ENCODE data around the gene RNASEH2B.

RNASEH2B gene

DNA sequence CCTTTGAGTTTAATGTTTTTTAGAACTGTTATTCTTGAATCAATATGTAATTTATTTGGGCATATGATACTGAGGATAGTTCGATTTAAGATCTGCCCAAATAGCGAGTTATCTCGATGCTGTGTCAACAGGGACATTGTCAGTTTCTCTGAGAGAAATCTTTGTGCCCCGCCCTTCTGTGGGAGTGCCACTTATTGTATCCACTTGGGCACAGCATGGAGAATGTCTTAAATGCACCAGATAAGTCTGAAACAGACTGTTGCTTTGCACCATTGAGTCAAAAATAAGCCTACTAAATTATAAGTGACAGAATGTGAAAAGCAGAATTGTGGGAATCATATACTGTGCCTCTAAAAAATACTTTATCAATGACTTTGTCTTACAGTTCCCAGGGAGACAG lies 45.6 kb downstream of the RNASEH2B start:
- Histone ChIP-seq H3K4me3 (ENCODE audit: low read length) (no peak overlapping the region), H3K4me2 (ENCODE audit: low read depth, low read length) (no peak overlapping the region), H3K36me3 (replicated peaks; ENCODE audit: insufficient read depth, low read length) (no peaks in the 10 kb centered on the region), H3K79me2 (ENCODE audit: low read length) (no peaks in the 10 kb centered on the region), H3F3A (ENCODE audit: insufficient read depth, low read length) (no peaks in the 10 kb centered on the region), H3K4me1 (ENCODE audit: low read length) (no peaks in the 10 kb centered on the region), H3K9ac (ENCODE audit: low read length) (no peak overlapping the region), H3K27me3 (replicated peaks; ENCODE audit: insufficient read depth, low read length) (no peaks in the 10 kb centered on the region), H3K9me3 (replicated peaks; ENCODE audit: insufficient read depth, low read length) (no peaks in the 10 kb centered on the region), H4K20me1 (ENCODE audit: insufficient read depth, low read length) (no peaks in the 10 kb centered on the region), H3K27ac (ENCODE audit: low read length) (no peak overlapping the region), H3K9me2 (replicated peaks; ENCODE audit: insufficient read depth, low read length) (no peaks in the 10 kb centered on the region), H2AFZ (ENCODE audit: low read length) (no peak overlapping the region)
- TF ChIP-seq, protein P1, sequence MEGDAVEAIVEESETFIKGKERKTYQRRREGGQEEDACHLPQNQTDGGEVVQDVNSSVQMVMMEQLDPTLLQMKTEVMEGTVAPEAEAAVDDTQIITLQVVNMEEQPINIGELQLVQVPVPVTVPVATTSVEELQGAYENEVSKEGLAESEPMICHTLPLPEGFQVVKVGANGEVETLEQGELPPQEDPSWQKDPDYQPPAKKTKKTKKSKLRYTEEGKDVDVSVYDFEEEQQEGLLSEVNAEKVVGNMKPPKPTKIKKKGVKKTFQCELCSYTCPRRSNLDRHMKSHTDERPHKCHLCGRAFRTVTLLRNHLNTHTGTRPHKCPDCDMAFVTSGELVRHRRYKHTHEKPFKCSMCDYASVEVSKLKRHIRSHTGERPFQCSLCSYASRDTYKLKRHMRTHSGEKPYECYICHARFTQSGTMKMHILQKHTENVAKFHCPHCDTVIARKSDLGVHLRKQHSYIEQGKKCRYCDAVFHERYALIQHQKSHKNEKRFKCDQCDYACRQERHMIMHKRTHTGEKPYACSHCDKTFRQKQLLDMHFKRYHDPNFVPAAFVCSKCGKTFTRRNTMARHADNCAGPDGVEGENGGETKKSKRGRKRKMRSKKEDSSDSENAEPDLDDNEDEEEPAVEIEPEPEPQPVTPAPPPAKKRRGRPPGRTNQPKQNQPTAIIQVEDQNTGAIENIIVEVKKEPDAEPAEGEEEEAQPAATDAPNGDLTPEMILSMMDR (IDR thresholded peaks at IDR 0.05; ENCODE audit: low read length) = no peak
- TF ChIP-seq EZH2 (optimal IDR thresholded peaks at IDR 0.05; ENCODE audit: low read depth, low read length) = no peak
- no peak for TF ChIP-seq EZH2phosphoT487 (IDR thresholded peaks at IDR 0.05; ENCODE audit: low read length)
- no peak for DNase-seq

DNA sequence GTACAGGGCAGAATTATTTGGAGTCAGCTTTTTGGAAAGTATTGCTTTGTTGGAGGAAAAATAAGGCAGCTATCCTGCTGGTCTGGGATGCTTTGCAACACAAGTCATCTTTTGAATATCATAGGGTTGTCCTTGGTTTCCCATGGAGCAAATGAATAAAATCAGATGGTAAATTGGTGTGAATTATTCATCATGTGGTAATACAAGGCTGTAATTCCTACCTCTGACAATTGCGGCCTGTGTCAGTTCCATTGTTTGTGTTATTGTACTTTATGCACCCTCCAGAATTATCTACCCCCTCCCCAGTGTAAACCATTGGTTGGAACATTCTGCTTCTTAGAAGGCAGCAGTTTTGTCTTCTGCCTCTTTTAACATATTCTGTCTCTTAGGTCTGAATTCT lies 46.2 kb downstream of the RNASEH2B start:
- Histone ChIP-seq H3K9ac (ENCODE audit: low read length) (no peak overlapping the region), H3K4me3 (ENCODE audit: low read length) (no peak overlapping the region), H3K4me1 (ENCODE audit: low read length) (no peaks in the 10 kb centered on the region), H3F3A (ENCODE audit: insufficient read depth, low read length) (no peaks in the 10 kb centered on the region), H3K27ac (ENCODE audit: low read length) (no peak overlapping the region), H3K9me2 (replicated peaks; ENCODE audit: insufficient read depth, low read length) (no peaks in the 10 kb centered on the region), H4K20me1 (ENCODE audit: insufficient read depth, low read length) (no peaks in the 10 kb centered on the region), H3K9me3 (replicated peaks; ENCODE audit: insufficient read depth, low read length) (no peaks in the 10 kb centered on the region), H3K36me3 (replicated peaks; ENCODE audit: insufficient read depth, low read length) (no peaks in the 10 kb centered on the region), H2AFZ (ENCODE audit: low read length) (no peak overlapping the region), H3K79me2 (ENCODE audit: low read length) (no peaks in the 10 kb centered on the region), H3K27me3 (replicated peaks; ENCODE audit: insufficient read depth, low read length) (no peaks in the 10 kb centered on the region), H3K4me2 (ENCODE audit: low read depth, low read length) (no peak overlapping the region)
- DNase-seq = no peak
- TF ChIP-seq, protein P1 (IDR thresholded peaks at IDR 0.05; ENCODE audit: low read length) = no peak

GRCh38 chr13:50957620-50958019 lies 48.0 kb downstream of the RNASEH2B start:
- H3K79me2 ChIP-seq (ENCODE audit: low read length) = no peaks in the 10 kb centered on the region
- no peaks in the 10 kb centered on the region for H3K4me1 ChIP-seq (ENCODE audit: low read length)
- no peaks in the 10 kb centered on the region for H3F3A ChIP-seq (ENCODE audit: insufficient read depth, low read length)
- H3K36me3 ChIP-seq (replicated peaks; ENCODE audit: insufficient read depth, low read length) = no peaks in the 10 kb centered on the region
- H3K27me3 ChIP-seq (replicated peaks; ENCODE audit: insufficient read depth, low read length) = no peaks in the 10 kb centered on the region
- TF ChIP-seq EZH2 (optimal IDR thresholded peaks at IDR 0.05; ENCODE audit: low read depth, low read length) (no peak), EZH2phosphoT487 (IDR thresholded peaks at IDR 0.05; ENCODE audit: low read length) (no peak)
- TF ChIP-seq, protein P1 (IDR thresholded peaks at IDR 0.05; ENCODE audit: low read length) = no peak
- no peaks in the 10 kb centered on the region for H3K9me3 ChIP-seq (replicated peaks; ENCODE audit: insufficient read depth, low read length)
- no peaks in the 10 kb centered on the region for H3K9me2 ChIP-seq (replicated peaks; ENCODE audit: insufficient read depth, low read length)
- H3K4me3 ChIP-seq (ENCODE audit: low read length) = no peak overlapping the region
- H3K27ac ChIP-seq (ENCODE audit: low read length) = no peak overlapping the region
- H3K4me2 ChIP-seq (ENCODE audit: low read depth, low read length) = no peak overlapping the region
- H2AFZ ChIP-seq (ENCODE audit: low read length) = no peak overlapping the region
- H3K9ac ChIP-seq (ENCODE audit: low read length) = no peak overlapping the region
- DNase-seq = no peak
- no peaks in the 10 kb centered on the region for H4K20me1 ChIP-seq (ENCODE audit: insufficient read depth, low read length)

Data from MM.1S (cell line).